Fibroblast of mammary gland (primary cell): ENCODE results near the gene SHISA9.

Experiments used
- DNase-seq: peaks from one replicate; pipeline ENCODE4 v3.0.0-alpha.2; 2010; ENCODE audit warnings: low read depth
- H3K4me3 ChIP-seq: 2 replicates; pipeline ENCODE4 v1.5.1; 2011; ENCODE audit warnings: low read depth, mild to moderate bottlenecking, low read length, moderate library complexity; ENCODE audit not compliant: control insufficient read depth
- TF ChIP-seq, protein P1 (sequence below): conservative IDR thresholded peaks from 2 replicates; pipeline ENCODE4 v1.5.1; 2011; ENCODE audit warnings: low read depth, low read length, inconsistent platforms; ENCODE audit not compliant: control insufficient read depth, insufficient read depth

SHISA9 gene

DNA sequence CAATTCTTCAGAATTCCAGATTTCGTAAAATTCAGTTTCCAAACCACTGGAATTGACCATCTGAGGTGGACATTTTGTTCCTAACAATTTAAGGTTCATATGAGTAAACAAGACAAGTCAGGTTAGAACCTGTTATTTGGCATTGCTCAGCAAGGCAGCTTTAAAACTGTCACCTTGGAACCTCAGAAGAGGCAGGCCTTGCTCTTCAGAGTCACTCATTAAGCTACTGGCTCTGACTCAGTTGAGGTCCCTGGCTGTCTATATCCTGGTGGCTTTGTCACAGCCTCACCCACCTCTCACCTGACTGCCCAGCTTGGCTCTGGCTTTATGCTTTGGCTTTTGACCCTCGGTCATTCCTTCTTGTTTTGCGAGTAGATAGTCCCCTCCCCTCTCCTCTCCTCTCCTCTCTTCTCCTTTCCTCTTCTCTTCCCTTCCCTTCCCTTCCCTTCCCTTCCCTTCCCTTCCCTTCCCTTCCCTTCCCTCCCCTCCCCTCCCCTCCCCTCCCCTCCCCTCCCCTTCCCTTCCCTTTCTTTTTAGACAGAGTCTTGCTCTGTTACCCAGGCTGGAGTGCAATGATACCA lies 238.4 kb downstream of the SHISA9 start:
- TF ChIP-seq, protein P1, sequence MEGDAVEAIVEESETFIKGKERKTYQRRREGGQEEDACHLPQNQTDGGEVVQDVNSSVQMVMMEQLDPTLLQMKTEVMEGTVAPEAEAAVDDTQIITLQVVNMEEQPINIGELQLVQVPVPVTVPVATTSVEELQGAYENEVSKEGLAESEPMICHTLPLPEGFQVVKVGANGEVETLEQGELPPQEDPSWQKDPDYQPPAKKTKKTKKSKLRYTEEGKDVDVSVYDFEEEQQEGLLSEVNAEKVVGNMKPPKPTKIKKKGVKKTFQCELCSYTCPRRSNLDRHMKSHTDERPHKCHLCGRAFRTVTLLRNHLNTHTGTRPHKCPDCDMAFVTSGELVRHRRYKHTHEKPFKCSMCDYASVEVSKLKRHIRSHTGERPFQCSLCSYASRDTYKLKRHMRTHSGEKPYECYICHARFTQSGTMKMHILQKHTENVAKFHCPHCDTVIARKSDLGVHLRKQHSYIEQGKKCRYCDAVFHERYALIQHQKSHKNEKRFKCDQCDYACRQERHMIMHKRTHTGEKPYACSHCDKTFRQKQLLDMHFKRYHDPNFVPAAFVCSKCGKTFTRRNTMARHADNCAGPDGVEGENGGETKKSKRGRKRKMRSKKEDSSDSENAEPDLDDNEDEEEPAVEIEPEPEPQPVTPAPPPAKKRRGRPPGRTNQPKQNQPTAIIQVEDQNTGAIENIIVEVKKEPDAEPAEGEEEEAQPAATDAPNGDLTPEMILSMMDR, result no peak
- no peak overlapping the region for H3K4me3 ChIP-seq
- no peak for DNase-seq

DNA sequence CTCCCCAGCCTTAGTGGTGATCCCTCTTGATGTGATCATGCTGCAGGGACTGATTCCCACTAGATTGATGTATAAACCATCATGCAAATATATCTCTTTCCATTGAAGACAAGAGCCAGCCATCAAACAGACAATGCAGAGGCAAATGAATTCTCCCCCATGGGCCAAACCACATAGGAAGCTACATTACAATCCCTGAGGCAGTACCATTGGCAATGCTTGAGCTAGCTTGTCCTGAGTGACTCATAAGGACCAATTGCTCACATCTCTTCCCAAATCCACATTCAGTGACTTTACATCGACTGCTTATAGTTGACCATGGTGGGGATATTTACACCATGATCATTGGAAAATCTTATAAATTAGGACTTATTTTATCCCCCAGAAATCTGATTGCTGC lies 242.2 kb downstream of the SHISA9 start:
- peak; percentile 14 for DNase-seq
- H3K4me3 ChIP-seq, result no peak overlapping the region
- TF ChIP-seq, protein P1, result no peak

DNA sequence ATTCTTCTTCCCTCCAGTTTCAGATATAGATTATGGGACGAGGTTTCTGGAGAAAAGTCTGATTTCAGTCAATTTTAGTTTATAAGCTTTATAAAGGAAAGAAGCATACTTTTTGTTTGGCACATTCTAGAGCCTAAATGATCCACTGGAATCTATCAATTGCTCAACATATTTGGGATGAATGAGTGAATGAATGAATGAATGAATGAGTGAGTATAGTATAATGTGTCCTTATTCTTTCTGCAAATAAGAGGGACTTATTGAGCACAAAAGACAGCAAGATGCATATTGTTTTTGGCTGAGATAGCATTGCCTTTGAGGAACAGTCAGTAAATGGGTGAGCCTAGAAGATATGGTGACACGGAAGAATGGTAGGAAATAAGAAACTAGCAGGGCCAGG lies 245.4 kb downstream of the SHISA9 start:
- DNase-seq, result no peak
- TF ChIP-seq, protein P1, result no peak
- H3K4me3 ChIP-seq, result no peak overlapping the region

DNA sequence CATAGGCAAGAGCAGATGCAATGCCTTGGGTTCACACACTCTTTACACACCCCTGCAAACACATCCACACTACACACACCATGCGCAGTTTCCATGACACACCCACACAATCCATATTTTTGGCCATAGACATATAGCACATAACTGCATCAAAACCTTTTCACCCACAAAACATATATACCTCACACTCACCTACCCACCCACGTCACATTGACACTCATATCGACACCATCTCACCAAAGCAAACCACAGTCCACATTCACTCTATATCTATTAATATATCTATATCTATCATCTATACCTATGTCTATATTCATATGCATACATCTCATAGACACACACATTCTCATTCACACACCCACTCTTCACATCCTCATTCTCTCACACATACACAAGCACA lies 246.9 kb downstream of the SHISA9 start:
- TF ChIP-seq, protein P1, result no peak
- H3K4me3 ChIP-seq, result no peak overlapping the region
- DNase-seq, result no peak

DNA sequence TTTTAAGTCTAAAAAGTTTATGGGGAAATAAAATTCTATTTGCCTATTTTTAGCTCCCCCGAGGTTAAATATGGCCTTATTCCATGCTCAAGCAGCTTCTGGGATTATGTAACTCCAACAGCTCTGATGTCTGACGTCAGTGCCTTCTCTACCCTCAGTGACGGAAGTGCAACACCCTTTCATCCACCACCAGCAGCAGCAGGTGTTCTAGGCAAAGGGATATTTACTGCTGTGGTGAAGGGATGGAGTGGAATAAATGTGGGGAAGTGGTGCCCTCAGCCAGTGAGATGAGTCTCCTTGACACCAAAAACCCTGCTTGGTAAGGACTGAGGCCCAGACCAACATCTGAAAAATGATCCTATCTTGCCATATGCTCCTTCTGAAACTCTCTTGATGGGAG lies 247.4 kb downstream of the SHISA9 start:
- H3K4me3 ChIP-seq, result no peak overlapping the region
- TF ChIP-seq, protein P1, result no peak
- DNase-seq, result peak; percentile 7

DNA sequence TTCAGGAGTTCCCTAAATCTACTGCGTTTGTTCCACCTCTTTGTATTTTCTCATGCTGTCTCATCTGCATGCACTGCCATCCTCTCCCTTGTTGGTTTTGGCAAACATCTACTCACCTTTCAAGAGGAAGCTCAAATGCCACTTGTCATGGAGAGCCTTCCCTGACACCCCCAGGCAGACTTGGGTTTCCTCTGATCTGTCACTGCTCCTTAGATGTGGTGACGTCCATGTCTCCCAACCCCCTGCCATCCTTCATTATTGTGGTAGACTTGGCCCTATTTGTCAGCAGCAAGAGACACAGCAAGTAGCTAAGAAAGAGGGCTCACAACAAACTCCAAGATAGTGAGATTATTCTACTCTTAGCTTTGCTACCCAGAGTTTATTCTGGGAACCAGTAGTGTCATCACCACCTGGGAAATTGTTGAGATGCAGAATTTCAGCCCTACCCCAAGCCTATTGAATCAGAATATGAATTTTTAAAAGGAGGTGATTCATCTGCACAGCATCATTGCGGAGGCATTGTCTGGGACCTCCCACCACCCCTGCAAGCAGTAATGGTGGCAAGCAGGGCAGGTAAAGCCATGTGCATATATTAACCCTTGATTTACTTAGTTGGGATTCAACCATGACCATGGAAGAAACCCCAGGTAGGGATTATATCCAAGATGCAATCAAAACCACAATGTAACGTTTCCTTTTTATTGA lies 248.9 kb downstream of the SHISA9 start:
- TF ChIP-seq, protein P1, result no peak
- no peak for DNase-seq
- no peak overlapping the region for H3K4me3 ChIP-seq

DNA sequence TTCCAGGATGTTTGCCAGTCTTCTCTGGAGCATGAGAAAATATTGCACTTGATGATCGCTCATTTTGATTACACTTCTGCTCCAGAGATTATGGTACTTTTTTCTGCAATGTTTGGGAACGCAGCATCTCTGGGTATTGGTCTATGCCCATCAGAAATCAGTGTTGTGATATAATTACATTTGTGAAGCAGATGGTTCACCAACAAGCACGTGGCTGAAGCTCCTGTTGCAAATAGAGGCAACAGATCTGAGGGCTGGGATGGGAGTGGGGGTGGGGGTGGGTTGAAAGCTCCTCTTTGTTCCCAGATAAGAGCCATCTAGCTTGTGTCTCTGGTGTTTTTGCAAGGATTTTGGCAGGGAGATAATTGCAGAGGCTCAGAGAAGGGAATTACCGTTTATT lies 252.3 kb downstream of the SHISA9 start:
- H3K4me3 ChIP-seq, result no peak overlapping the region
- TF ChIP-seq, protein P1, result no peak
- DNase-seq, result no peak
